GM19035 (cell line): ENCODE data around the gene DYNLT2.
"Not testable (repeated sequence)": the region's sequence is repeated elsewhere in the genome, so short reads cannot be mapped to it uniquely, and the experiment has no call there.

Experiments used
- ATAC-seq: cut with Tn5 transposase; IDR thresholded peaks from one replicate; pipeline ENCODE4 v1.9.1; 2021; ENCODE audit not compliant: unreplicated experiment

The DYNLT2 gene

DNA sequence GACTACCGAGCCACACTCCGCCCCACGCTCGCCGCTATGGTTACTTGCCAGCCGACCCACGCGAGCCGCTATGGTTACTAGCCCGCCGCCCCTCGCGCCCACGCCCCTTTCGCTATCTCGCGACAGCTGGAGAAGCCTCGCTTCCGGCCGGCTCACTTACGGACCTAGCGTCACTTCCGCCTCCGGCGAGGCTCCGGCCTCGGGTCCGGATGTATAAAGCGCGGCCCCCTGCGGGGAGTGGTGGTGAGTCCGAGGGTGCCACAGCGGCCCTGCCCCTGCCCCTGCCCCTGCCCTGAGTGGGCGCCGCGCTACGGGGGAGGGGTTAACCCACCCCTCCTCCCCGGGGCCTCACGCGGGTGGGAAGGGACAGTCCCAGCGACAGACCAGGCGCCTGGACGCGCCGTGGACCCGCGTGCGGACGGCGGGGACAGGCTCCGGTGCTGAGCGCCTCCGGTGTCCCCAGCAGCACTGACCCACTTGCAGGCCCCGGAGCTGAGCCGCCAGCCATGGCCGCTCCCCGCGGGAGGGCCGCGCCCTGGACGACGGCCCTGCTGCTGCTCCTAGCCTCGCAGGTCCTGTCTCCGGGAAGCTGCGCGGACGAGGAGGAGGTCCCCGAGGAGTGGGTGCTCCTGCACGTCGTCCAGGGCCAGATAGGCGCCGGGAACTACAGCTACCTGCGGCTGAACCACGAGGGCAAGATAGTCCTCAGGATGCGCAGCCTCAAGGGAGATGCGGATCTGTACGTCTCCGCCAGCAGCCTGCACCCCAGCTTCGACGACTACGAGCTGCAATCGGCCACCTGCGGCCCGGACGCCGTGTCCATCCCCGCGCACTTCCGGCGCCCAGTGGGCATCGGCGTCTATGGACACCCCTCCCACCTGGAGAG, 49.2 kb downstream of the DYNLT2 start, which contains the start of the genes C6orf120 and WDR27:
C6orf120 (plus strand) TSS at position 173 of the 886 bp plus-strand sequence; CDS start at position 507, 334 bp downstream.
WDR27 (minus strand) TSS at position 76 of the 886 bp plus-strand sequence. CDS start 13,024 bp downstream, outside the sequence.
- ATAC-seq: peak; percentile 96

DNA sequence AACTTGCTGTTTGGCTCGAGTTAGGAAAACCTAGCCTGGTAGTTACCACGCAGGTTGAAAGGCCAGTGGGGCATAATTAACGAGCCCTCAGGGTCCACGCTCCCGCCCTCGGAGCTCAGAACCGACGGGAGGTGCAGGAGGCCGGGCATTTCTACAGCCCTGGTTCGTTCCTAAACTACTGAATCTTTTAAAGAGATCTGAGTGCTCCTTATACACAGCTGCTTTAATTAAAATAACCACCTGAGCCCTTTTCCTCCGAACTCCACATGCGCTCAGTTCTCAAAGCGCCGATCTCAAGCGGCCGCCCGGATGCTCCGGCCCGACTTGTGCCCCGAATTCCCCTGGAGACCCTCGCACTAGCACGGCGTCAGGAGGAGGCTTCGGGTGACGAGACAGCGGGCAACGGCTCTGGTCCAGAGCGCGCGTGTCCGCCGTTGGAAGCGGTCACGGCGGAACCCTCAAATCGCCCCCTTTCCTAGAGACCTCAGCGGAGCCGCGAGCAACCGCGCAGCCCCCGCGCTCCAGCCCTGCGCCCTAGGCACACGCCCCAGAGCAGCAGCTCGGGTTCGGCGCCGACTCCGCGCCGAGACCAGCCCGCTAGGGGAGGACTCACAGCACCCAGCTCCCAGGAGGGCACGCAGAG, 49.9 kb downstream of the DYNLT2 start:
- ATAC-seq: peak; percentile 12

DNA sequence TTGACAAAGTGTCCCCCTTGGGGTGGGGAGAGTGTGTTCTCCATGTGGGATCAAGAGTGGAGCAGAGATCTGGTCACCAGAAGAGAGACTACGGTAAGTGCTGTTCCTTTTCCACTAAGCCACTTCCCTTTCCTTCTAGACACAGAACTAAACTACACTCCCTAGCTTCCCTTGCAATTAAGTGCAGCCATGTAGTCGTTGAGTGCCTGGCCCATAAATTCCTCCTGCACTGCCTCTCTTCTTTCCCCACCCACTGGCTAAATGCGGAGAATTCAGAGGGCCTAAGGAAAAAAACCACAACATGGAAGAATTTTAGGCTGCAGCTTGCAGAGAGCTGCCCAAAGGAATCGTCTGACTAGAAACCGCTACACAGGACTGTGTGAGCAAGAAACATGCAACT, 51.1 kb downstream of the DYNLT2 start:
- ATAC-seq: no peak

DNA sequence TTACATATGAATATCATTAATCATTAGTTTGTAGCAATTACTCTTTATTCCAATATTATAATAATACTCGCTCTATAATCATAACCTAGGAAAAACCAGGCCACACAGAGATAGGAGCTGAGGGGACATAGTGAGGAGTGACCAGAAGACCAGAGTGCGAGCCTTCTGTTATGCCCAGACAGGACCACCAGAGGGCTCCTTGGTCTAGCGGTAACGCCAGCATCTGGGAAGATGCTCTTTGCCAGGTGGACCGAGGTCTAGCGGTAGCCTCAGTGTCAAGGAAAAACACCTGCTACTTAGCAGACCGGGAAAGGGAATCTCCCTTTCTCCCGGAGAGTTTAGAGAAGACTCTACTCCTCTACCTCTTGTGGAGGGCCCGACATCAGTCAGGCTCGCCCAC, 54.3 kb downstream of the DYNLT2 start:
- ATAC-seq: not testable (repeated sequence)

DNA sequence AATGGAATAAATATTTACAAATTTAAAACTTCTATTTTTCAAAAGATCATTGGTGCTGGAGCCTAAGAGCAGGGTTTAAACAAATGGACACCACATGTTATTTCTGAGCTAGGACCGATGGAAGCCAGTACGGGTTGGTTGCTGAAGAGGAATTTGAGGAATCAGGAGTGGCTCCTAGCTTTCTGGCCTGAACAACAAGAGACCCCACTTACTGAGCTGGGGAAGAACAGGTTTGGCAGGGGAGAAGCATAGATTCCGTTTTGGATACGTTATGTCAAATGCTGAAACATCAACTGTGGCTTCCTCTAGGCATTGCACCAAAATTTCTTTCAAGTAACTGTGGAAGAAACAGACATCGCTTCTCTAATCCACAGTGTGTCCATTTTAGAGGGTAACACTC, 56.2 kb downstream of the DYNLT2 start:
- no peak for ATAC-seq

DNA sequence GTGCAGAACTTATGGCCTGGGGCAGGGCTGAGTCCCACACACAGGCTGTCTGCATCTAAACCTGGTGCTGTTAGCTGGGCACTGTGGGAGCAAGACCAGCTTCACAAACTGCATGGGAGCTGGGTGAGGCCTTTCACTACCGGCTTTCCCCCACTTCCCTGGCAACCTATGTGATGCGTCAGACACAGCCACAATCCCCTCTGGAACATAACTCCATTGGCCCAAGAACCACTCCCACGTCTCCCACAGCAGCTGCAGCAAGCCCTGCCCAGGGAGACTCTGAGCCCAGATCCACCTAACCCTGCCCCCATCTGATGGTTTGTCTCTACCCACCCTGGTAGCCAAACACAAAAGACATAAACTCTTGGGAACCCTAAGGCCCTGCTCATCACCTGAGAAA, 58.9 kb downstream of the DYNLT2 start:
- ATAC-seq: no peak

DNA sequence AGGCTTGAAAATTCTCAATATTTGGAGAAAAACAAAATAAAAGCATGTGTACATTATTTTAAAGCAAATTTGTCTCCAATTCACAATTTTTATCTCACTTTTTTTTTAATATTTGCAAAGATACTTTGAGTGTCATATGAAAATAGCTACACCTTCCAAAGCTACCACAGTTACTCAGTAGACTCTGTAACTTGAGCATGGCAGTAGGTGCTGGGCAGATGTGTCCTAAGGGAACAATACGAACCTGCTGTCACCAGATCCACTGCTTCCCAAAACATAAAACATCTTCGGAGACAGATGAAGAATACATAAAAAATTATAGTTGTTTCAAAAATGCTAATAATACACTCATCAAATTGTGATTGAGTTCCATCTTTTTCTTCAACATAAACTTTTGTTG, 60.1 kb downstream of the DYNLT2 start:
- no peak for ATAC-seq
